NCI-H1105 (cell line): Measurements from ENCODE around the gene NPTX1.

Experiments
- DNase-seq: peaks from one replicate; lab custom pipeline; 2025; lab: John Stamatoyannopoulos, UW

Gene NPTX1

DNA sequence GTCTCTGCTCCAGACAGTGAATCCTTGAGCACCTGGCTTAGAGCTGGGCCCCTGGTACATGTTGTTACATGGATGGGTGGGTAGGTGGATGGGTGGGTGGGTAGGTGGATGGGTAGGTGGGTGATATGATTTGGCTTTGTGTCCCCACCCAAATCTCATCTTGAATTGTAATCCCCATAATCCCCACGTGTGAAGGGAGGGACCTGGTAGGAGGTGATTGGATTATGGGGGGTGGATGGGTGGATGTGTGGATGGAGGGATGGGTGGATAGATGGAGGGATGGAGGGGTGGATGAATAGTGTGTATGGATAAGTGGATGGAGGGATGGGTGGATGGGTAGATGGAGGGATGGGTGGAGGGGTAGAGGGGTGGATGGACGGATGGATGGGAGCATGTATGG lies 26.6 kb upstream of the NPTX1 start:
- DNase-seq, result no peak

DNA sequence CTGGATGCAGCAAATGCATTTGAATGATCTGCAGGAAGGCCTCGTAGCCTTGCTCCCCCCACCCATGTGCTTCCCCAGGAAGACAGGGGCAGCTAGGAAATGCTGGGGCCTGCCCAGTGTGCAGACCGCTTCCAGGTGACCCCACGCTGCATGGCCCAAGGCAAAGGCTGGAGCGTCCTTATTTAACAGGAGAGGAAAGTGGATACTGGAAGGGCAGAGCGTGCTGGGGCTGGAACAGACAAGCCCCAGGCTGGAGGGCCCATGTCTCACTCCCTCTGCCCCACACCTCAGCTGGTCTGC lies 26.1 kb upstream of the NPTX1 start:
- no peak for DNase-seq

DNA sequence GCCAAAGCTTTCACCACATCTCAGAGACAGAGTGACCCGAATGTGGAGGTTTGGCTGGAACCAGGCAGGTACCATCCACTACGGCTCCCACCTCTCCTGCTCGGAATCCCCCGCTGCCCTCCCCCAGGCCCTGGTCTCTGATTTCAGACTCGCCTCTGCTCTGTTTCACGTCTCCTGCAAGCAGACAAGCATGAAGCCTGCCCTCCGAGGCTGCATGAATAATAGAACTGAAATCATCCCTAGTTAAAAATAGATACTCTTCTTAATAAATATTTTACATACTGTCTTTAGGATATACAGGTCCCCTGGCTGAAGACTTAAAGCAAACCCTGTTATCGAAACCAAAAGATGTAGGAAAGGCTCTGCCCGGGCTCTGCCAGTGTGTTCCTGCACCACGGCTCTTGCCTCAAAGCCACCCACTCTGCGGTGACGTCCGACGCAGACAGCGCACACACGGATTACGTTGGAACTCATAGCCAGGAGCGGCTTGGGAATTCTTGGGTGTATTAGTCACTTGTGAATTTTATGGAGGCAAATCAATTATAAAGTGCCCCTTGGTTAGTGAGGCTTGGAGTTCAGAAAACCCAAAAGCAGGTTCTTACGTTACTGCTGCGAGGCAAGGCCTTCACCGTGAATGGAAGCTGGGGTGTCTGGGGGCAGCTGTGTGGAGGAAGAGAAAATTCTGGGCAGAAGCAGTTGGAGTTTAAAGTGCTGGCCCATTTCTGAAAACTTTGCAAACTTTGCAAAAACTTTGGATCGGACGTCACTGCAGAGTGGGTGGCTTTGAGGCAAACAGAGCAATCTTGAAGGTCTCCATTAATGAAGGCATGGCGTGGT lies 25.6 kb upstream of the NPTX1 start:
- no peak for DNase-seq

DNA sequence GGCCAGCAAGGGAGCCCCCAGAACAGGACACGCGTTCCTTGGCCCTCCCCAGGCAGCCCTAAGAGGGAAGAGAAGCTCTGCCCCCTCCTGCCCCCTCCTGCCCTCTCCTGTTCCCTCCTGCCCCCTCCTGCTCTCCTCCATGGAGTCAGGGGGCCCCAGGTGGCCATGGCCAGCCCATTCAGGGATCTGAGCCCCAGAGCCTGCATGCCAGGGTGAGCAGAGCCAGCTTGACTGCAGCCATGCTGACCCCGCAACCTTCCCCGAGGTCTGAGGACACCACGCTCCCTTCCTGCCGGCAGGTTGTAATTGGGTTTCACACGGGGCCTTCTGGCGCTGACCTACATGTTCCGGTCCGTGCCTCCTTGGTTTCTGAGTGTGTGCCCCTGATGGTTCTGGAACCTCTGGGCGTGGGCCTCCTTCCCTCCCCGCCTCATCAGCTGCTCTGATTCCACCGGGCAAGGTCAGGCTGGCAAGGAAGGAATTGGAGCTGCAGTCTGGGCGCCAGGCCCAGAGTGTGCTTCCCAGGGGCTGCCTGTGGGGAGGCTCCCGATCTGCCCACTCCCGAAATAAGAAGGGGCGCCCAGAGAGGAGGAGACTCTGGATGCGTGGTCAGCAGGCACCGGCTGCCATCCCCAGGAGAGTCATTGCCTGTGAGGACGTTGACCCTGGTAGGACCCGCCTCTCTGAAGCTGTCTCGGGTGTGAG lies 23.7 kb upstream of the NPTX1 start:
- no peak for DNase-seq

DNA sequence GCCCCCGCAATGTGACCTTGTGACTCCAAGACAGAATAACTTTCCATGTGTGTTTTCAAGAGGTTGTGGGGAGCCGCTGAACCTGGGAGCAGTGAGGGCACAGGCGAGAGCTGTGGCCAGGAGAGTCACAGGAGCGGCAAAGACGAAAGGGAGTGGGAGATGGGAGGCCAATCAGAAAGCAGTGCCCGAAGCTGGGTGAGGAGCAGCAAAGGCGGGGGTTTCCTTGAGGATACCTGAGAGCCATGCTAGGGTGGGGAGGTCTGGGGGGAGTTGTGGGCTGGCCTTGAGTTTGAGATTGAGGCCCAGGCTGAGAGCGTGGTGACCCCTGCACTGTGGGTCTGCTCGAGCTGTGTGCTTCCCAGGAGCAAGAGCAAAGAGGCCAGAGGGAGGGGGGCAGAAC lies 23.2 kb upstream of the NPTX1 start:
- DNase-seq, result no peak

DNA sequence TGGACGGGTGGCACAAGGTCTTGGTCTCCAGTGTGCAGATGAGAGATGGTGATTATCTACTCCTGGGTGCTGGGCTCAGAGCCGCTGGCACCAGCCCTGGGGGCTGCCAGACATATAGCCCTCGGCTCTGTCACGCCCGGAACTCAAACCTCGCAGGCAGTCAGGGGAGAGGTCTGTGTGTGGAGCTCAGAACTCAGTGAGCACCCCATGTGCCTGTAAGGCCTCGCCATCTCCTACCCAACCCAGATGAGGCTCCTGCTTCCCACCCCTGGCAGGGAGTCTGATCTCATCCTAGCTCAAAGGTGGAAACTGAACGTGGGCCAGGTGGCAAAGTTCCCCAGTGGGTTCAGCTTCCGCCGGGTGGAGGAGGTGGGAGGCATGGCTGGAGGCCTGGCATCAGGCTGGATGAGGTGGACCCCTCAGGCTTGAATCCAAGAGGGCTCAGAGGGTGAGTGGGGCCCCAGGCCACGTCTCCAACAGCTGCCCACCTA lies 22.6 kb upstream of the NPTX1 start:
- DNase-seq, result no peak

DNA sequence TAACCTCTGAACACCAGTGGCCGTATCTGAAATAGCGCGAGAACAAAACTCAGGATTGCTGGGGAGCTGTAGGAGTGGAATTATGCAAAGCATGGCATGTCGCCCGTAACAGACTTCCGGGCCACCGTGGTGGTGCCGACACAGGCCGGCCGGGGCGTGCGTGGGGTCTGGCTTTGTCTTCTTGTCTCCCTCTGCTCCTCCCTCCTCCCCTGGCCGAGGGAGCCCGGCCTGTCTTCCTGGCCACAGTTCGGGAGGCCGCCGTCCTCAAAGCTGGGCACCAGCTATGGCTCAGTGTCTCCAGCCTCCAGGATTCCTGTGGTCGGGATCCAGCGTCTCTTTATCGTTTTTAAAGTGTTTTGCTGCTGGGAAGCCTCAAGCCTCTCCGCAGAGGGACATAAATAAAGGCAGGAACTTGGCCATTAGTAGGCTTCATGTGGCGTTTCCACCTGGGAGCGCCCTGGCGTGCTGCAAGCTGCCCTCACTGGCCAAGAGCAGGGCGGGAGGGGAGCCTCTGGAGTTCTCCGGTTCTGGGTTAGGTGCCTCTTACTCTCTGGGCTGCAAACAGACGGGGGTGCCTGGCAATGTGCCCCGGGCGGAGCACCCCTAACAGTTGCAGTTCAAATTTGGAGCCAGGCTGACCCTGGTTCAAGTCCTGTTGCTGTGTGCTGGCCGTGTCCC lies 22.0 kb upstream of the NPTX1 start:
- no peak for DNase-seq

DNA sequence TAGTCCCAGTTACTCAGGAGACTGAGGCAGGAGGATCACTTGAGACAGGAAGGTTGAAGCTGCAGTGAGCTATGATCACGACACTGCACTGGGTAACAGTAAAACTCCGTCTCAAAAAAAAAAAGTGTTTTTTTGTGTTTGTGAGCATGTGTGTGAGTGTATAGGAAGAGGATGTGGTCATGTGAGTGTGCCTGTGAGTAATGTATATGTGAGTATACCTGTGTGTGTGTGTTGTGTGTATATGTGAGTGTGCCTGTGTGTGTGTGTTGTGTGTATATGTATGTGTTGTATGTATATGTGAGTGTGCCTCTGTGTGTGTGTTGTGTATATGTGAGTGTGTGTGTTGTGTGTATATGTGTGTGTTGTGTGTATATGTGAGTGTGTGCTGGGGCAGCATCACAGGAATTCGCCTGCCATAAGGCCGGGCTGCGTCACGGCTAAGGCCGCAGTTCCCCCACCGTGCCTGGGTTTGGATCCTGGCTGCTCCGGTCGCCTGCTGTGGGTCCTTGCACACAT lies 21.4 kb upstream of the NPTX1 start:
- DNase-seq, result no peak

DNA sequence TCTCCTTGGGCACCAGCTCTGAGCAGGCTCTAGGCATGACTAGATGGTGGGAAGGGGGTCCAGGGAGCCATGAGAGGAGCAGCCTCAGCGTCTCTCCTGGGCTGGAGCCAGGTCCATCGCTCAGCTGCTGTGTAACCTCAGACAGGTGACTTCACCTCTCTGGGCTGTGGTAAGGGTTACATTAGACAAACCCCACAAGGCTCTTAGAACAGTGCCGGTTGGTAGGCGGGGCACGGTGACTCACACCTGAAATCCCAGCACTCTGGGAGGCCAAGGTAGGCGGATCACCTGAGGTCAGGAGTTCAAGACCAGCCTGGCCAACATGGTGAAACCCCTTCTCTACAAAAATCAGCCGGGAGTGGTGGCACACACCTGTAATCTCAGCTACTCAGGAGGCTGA lies 18.1 kb upstream of the NPTX1 start:
- no peak for DNase-seq

DNA sequence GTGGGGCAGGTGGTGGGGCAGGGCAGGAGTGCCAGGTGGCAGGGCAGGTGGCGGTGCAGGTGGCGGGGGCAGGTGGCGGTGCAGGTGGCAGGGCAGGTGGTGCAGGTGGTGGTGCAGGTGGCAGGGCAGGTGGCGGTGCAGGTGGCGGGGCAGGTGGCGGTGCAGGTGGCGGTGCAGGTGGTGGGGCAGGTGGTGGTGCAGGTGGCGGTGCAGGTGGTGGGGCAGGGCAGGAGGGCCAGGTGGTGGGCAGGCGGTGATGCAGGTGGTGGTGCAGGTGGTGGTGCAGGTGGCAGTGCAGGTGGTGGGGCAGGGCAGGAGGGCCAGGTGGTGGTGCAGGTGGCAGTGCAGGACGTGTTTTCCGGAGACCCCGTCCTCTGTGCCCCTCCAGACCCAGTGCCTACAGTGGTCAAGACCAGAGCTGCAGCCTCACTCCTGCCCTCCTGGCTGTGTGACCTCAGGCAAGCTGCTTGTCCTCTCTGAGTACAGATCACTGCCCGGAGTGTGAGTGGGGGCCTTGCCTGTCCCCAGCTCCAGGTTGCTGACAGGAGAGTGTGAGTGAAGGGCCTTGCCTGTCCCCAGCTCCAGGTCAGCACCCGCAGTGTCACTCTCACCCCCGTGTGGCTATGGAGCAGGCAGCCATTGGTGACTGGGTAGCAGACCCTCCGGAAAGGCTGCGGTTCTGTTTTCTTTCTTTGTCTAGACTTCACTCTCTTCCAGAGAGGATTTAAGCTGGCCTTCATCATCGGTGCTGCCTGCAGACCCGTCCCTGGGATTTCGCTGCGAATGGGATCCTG lies 16.1 kb upstream of the NPTX1 start:
- peak; percentile 78 for DNase-seq

DNA sequence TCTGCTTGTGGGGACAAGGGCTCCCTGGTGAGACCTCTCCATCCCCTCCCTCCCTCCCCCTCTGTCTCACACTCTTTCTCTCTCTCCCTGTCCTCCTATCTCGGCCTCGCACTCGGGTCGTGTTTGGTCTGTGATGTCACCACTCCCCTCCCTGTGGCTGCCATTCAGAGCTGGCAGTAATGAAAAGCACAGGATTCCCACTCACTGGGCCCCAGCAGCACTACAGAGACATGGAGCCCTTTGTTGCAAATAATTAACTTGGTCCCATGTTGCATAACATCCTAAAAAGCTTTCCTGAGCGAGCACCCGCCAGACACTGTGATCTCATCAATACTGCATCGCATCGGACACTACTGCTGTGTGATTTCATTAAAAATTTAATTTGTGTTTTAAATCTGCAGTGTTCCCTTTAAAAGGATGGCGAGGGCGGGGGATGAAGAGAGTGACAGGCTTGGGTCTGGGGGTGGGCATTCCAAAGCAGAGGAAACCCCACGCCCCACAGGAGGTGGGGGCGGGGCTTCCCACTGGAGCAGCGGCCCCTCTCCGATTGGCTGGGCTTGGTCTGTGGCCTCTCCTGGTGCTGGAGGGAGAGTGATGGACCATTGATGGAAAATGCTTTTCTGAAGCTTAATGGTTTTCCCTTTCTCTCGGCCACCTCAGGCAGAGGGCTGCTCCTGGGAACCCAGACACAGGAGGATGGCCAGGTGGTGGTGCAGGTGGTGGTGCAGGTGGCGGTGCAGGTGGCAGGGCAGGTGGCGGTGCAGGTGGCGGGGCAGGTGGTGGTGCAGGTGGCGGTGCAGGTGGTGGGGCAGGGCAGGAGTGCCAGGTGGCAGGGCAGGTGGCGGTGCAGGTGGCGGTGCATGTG lies 15.3 kb upstream of the NPTX1 start:
- DNase-seq, result peak; percentile 78

DNA sequence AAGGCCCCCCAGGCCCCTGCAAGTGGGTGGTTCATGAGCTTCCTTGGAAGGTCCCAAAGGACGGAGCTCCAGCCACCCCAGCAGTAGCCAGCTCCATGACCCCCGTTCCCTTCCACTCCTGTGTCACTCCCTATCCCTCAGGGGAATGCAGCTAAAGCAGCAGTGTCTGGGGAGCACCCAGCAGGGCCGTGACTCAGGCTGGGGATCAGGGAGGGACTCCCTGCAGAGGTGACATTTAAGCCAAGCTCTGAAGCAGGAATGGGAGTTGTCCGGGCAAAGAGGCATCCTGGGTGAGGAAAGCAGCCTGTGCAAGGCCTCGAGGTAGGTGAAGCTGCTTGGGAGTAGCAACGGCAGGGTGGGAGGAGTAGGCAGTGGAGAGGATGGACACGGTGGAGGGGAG lies 11.1 kb upstream of the NPTX1 start:
- no peak for DNase-seq

DNA sequence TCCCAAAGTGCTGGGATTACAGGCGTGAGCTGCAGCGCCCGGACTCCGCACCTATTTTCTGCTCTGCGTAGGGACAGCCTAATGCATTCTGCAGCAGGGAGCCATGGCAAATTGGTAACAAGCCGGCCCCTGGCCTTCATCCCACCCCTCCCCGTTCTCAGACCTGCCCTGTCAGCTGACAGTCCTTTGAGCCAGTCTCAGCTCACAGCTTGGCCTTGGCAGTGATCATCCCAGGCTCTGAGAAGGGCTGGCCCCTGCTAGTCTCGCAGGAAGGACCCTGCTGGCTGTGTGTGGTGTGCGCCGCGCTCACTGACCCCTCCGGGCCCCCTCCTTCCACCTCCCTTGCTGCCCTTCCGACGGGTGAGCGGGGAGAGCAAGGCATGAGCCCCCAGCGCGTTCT lies 10.3 kb upstream of the NPTX1 start:
- no peak for DNase-seq

DNA sequence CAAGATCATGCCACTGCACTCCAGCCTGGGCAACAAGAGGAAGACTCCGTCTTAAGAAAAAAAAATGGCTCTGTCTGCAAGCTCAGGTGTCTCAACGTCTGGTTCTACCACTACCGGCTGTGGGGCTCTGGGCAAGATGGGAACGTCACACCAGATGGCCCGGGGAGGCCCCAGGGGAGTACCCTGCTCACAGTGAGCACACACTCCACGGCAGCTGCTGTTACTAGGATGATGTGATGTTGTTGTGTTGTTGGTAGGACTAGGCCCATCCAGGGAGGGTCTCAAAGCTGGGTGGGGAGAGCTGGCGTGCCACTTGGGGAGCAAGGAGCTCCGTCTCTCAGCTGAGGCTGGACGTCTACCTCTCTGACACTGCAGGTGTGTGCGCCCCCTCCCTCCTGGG lies 9.4 kb upstream of the NPTX1 start:
- DNase-seq, result no peak

DNA sequence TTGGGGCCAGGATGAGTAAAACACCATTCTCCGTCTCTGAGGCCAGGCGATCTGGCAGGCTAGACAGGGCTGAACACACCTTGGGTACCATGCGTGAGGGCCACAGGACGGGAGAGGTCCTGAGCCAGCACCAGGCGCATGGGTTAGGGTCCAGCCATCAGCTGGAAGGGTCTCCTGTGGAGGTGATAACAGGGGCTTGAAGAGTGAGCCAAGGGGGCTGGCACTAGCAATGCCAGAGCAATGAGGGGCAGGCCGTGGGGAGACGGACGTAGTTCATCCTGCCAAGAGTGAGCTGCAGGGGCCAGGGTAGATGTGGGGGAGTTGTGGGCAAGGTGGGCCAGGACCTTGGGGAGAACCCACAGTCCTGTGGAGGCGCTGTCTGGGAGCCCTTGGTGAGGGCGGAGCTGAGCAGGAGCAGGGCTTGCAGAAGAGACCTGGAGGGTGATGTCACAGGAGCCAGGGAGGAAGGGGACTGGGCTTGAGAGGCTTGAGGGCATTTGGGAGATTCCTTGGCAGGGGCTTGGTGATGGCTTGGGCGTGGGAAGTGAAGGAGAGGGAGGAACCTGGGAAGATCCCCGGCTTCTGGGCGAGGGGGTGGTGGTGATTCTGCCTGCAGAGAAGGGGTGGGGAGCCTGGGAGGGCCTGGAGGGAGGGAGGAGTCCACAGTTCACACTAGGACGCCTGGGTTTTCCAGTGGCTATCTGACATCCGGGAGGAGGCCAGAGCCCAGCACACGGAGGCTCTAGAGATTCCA lies 6.3 kb upstream of the NPTX1 start:
- DNase-seq, result no peak

DNA sequence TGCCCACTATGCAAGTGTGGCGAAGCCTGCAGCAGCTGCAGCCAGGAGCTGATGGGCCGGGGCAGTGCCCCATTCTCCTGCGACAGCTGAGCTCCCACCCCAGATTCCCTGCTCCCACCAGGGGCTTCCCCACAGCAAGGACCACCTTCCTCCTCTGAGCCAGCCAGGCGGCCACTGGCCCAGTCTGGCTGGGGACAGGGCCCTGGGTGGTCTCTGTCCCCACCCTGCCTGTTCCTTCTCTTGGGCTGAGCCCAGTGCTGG lies 5.6 kb upstream of the NPTX1 start:
- no peak for DNase-seq

DNA sequence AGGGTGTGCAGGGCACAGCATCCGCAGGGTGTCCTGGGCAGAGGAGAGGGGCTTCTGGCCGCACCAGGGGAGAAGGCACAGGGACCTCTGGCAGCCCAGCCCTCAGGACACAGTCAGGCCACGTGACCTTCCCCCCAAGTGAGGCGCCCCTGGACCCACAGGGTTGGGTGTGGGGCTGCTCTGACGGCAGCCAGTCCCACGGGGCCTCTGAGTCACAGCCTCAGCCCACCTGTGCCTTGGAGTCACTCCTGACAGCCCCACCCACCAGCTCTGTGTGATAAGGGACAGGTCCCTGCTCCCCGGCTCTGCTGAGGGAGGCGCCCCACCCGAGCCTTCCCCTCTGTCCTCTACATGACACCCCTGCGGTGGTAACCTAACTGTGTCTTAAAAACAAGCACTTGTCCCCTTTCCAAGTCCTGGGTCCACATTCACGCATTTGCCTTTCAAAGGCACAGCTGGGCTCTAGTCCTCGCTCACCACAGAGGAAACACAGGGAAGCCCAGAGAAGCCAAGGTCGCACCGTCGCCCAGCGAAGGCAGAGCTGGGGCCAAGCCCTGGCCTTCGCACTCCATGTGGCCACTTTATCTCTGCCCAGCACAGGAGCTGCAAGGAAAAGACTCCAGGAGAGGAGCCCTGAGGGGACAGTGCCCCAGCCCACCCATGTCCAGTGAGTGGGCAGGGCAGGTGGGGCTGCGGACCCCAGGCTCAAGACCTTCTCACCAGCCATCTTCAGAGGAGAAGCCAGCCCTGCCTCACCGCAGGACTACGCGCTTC lies 5.1 kb upstream of the NPTX1 start:
- no peak for DNase-seq

DNA sequence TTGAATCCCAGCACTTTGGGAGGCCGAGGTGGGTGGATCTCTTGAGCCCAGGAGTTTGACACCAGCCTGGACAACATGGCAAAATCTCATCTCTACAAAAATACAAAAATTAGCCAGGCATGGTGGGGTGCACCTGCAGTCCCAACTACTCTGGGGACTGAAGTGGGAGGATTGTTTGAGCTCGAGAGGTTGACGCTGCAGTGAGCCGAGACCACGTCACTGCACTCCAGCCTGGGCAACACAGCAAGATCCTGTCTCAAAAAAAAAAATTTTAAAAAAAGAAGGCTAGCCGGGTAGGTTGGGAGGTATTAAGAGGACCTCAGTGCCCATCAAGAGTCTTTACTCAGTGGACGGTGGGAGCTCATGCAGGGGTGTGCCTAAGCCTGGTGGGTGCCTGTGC lies 3.8 kb upstream of the NPTX1 start:
- DNase-seq, result no peak

DNA sequence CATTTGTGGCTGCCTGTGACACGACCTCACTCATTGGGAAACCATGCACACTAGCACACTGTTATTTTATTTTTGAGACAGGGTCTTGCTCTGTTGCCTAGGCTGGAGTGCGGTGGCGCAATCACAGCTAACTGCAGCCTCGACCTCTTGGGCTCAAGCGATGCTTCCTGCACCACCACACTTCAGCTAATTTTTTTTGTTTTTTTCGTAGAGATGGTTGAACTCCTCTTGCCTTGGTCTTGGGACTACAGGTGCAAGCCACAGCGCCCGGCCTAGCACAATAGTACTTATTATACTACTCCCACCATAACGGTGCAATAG lies 2.8 kb upstream of the NPTX1 start:
- DNase-seq, result no peak
